Measurements from ENCODE around the gene GREB1. TPM values are rescaled to one million over a fixed set of nuclear protein-coding genes. Genes with fewer than 3 reads are reported as not detected.
A peak's percentile ranks its signal among the peaks of the same experiment; 100 is the strongest.

Gene GREB1, protein sequence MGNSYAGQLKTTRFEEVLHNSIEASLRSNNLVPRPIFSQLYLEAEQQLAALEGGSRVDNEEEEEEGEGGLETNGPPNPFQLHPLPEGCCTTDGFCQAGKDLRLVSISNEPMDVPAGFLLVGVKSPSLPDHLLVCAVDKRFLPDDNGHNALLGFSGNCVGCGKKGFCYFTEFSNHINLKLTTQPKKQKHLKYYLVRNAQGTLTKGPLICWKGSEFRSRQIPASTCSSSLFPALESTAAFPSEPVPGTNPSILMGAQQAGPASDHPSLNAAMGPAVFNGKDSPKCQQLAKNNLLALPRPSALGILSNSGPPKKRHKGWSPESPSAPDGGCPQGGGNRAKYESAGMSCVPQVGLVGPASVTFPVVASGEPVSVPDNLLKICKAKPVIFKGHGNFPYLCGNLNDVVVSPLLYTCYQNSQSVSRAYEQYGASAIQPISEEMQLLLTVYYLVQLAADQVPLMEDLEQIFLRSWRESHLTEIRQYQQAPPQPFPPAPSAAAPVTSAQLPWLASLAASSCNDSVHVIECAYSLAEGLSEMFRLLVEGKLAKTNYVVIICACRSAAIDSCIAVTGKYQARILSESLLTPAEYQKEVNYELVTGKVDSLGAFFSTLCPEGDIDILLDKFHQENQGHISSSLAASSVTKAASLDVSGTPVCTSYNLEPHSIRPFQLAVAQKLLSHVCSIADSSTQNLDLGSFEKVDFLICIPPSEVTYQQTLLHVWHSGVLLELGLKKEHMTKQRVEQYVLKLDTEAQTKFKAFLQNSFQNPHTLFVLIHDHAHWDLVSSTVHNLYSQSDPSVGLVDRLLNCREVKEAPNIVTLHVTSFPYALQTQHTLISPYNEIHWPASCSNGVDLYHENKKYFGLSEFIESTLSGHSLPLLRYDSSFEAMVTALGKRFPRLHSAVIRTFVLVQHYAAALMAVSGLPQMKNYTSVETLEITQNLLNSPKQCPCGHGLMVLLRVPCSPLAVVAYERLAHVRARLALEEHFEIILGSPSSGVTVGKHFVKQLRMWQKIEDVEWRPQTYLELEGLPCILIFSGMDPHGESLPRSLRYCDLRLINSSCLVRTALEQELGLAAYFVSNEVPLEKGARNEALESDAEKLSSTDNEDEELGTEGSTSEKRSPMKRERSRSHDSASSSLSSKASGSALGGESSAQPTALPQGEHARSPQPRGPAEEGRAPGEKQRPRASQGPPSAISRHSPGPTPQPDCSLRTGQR (N-terminal part only)
- polyA plus RNA-seq (2013, experiment 1 of 2), result 12.2 TPM
- polyA plus RNA-seq (2013, experiment 2 of 2), result 16.7 TPM

DNA sequence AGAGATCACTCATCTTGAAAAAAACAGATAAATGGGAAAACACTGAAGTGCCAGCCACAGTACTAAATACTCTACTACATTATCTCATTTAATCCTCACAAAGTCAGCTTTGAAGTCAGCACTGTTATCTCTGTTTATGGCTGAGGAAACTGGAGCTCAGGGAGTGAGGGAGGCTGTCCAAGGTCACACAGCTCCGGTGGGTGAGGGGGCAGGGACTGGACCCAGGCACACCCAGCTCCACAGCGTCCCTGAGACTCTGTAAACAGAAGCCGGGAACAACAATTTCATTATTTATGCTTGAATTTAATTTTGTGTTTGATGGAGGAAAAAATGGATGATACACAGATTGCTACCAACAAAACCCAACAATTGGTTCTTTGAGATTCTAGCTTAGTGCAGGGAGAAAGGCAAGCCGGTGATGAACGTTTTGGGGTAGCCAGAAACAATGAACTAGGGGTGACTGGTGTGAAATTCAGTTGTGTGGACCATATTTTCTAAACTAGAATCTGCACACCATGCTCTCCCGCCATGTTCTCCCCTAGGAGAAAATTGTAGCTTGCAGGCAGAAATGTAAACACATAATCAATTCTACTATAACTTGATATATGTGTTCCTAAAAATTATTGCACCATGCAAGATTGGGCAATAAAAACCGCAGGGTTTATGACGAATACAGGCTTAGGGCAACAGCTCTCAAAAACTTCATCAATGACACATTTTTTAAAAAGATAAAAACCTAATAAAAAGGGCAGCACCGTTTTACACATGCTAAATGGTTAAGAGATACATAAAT is at the start of gene GREB1:
Gene GREB1, plus strand, starts transcription at position 768 of the 793 bp plus-strand sequence. CDS start 22,570 bp downstream, outside the sequence.
- H3K9ac ChIP-seq (ENCODE audit: low read depth, low read length), result no peak within 1 kb of the TSS
- H3K36me3 ChIP-seq (ENCODE audit: insufficient read depth, low read length), result no peaks in the 10 kb centered on the region
- 94% methylated on average over 7 of the region's 9 CpGs for WGBS
- H3K27me3 ChIP-seq (ENCODE audit: insufficient read depth, low read length), result no peaks in the 10 kb centered on the region
- no peak within 1 kb of the TSS for H3K27ac ChIP-seq (ENCODE audit: low read depth, low read length)
- H3K4me1 ChIP-seq (ENCODE audit: insufficient read depth, low read length), result peaks cover 4% of the 10 kb centered on the region; the same call in 1 of the 2 replicates
- no peaks in the 10 kb centered on the region for H3K9me3 ChIP-seq (ENCODE audit: insufficient read depth, low read depth, low read length)
- no peak within 1 kb of the TSS for H3K4me3 ChIP-seq (ENCODE audit: low read length)

DNA sequence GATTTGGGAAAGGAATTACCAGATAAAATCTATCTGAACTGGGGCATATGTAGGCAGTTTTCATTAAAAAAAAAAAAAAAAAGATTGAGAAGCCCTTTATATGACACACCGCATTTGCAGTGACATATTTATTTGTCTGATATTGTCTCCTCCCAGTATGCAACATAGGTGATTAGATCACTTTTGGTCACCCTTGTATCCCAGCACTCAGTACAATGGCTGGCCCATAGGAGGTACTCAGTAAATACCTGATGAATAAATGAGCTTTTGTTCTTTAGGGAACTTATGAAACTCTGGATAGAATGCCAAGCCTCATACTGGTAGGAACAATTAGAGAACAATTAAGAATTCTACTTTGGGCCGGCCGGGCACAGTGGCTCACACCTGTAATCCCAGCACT is 45.0 kb upstream of the GREB1 start:
- Histone ChIP-seq H3K9ac (ENCODE audit: low read depth, low read length) (no peak overlapping the region), H3K27ac (ENCODE audit: low read depth, low read length) (no peak overlapping the region), H3K9me3 (ENCODE audit: insufficient read depth, low read depth, low read length) (peaks cover 5% of the 10 kb centered on the region; the same call in 1 of the 2 replicates), H3K36me3 (ENCODE audit: insufficient read depth, low read length) (no peaks in the 10 kb centered on the region), H3K4me1 (ENCODE audit: insufficient read depth, low read length) (peaks cover 17% of the 10 kb centered on the region; the same call in 1 of the 2 replicates), H3K27me3 (ENCODE audit: insufficient read depth, low read length) (no peaks in the 10 kb centered on the region), H3K4me3 (ENCODE audit: low read length) (no peak overlapping the region)
- 64% methylated on average over 3 of the region's 3 CpGs for WGBS

DNA sequence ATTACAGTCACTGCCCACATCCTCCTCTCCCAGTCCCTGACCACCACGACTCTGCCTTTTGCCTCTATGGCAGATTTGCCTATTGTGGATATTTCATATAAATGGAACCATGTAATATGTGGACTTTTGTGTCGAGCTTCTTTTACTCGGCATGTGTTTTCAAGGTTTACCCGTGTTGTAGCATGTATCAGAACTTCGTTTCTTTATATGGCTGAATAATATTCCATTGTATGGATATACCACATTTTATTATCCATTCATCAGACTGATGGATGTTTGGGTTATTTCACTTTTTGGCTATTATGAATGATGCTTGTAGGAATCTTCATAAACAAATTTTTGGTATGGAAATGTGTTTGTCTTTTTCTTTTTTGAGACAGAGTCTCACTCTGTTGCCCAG is 43.7 kb upstream of the GREB1 start:
- no peak overlapping the region for H3K4me3 ChIP-seq (ENCODE audit: low read length)
- H3K9me3 ChIP-seq (ENCODE audit: insufficient read depth, low read depth, low read length), result peaks cover 5% of the 10 kb centered on the region; the same call in 1 of the 2 replicates
- 98% methylated on average over 4 of the region's 5 CpGs for WGBS
- H3K36me3 ChIP-seq (ENCODE audit: insufficient read depth, low read length), result no peaks in the 10 kb centered on the region
- H3K9ac ChIP-seq (ENCODE audit: low read depth, low read length), result no peak overlapping the region
- no peak overlapping the region for H3K27ac ChIP-seq (ENCODE audit: low read depth, low read length)
- H3K4me1 ChIP-seq (ENCODE audit: insufficient read depth, low read length), result peaks cover 12% of the 10 kb centered on the region; the same call in 1 of the 2 replicates
- no peaks in the 10 kb centered on the region for H3K27me3 ChIP-seq (ENCODE audit: insufficient read depth, low read length)

DNA sequence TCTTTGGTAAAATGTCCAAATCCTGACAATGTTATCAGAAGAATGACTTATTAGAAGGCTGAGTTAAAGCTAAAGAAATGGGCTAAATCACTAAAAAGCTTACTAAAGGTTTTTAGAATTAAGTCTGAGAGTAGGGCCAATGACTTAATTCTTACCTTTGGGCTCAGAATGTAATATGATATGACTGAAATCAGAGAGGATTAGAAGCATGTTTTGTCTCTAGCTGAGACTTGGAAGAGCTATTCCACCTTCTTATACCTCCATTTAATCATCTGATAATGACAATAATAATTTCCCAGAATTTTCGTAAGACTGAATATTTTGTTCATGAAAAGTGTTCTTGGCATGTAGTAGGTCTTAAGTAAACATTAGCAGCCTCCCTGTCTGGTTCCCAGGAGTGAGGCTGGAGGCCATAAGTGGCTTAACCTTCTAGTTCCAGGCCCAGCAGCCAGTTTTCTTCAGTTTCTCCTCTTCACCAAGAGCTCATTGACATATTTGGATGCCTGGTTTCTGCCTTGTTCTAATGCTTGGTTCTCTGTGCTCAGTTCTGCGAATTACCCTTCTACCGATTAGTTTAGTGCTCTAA is 42.4 kb upstream of the GREB1 start:
- Histone ChIP-seq H3K4me1 (ENCODE audit: insufficient read depth, low read length) (peaks cover 19% of the 10 kb centered on the region), H3K9ac (ENCODE audit: low read depth, low read length) (no peak overlapping the region), H3K9me3 (ENCODE audit: insufficient read depth, low read depth, low read length) (peaks cover 5% of the 10 kb centered on the region; the same call in 1 of the 2 replicates), H3K27ac (ENCODE audit: low read depth, low read length) (no peak overlapping the region), H3K4me3 (ENCODE audit: low read length) (no peak overlapping the region), H3K36me3 (ENCODE audit: insufficient read depth, low read length) (no peaks in the 10 kb centered on the region), H3K27me3 (ENCODE audit: insufficient read depth, low read length) (no peaks in the 10 kb centered on the region)
- 63% methylated on average over 3 of the region's 3 CpGs for WGBS

DNA sequence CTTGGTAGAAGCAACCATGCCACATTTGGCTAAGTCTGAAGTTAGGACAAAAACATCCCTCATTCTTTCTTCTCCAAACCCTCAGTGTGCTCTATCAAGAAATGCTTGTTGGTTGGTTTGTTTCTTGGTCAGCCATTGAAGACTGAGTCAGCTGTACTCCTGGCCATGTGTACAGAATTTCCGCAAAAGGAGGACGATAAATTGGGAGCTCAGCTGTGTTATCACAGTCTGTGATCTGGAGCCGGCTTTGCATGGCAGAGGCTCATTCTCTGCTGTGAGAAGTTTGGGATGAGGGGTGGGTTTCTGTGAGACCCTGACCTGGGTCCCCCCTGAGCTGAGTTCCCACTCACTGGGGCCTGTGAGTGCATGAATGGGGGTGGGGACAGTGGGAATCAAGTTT is 41.6 kb upstream of the GREB1 start:
- Histone ChIP-seq H3K27me3 (ENCODE audit: insufficient read depth, low read length) (no peaks in the 10 kb centered on the region), H3K4me3 (ENCODE audit: low read length) (no peak overlapping the region), H3K27ac (ENCODE audit: low read depth, low read length) (no peak overlapping the region), H3K9ac (ENCODE audit: low read depth, low read length) (no peak overlapping the region), H3K36me3 (ENCODE audit: insufficient read depth, low read length) (no peaks in the 10 kb centered on the region), H3K9me3 (ENCODE audit: insufficient read depth, low read depth, low read length) (peaks cover 5% of the 10 kb centered on the region; the same call in 1 of the 2 replicates), H3K4me1 (ENCODE audit: insufficient read depth, low read length) (peaks cover 19% of the 10 kb centered on the region)
- WGBS, result 92% methylated on average over 3 of the region's 3 CpGs

DNA sequence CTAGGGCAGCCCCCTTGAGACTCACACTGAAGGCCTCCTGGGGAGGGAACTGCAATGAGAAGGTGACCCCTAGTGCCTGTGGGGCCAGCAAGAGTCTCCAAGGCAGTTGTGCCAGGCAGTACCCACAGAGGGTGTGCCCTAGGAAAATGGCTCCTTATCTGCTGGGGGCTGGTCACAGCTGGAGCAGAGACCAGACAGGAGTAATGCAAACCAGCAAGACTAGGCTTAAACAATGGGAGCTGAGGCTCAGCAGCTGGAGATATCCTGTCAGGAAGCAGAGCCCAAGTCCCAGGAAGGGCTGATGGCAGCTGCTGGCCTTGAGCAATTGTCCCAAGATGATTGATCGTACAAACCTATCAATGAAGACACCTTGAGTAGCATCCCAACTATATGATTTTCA is 41.1 kb upstream of the GREB1 start:
- Histone ChIP-seq H3K36me3 (ENCODE audit: insufficient read depth, low read length) (no peaks in the 10 kb centered on the region), H3K4me3 (ENCODE audit: low read length) (no peak overlapping the region), H3K9me3 (ENCODE audit: insufficient read depth, low read depth, low read length) (peaks cover 5% of the 10 kb centered on the region; the same call in 1 of the 2 replicates), H3K9ac (ENCODE audit: low read depth, low read length) (no peak overlapping the region), H3K27ac (ENCODE audit: low read depth, low read length) (no peak overlapping the region), H3K4me1 (ENCODE audit: insufficient read depth, low read length) (peaks cover 19% of the 10 kb centered on the region), H3K27me3 (ENCODE audit: insufficient read depth, low read length) (no peaks in the 10 kb centered on the region)
- 89% methylated on average over 1 of the region's 1 CpG for WGBS

DNA sequence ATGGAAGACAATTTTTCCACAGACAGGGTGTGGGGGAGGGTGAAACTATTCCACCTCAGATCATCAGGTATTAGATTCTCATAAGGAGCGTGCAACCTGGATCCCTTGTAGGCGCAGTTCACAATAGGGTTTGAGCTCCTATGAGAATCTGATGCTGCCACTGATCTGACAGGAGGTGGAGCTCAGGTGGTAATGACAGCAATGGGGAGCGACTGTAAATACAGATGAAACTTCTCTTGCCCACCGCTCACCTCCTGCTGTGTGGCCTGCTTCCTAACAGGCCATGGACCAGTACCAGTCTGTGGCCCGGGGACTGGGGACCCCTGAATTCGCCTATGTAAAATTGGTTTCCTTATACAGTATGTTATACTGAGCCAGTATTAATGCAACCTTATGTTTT is 40.6 kb upstream of the GREB1 start:
- Histone ChIP-seq H3K4me1 (ENCODE audit: insufficient read depth, low read length) (peaks cover 23% of the 10 kb centered on the region), H3K27me3 (ENCODE audit: insufficient read depth, low read length) (no peaks in the 10 kb centered on the region), H3K9me3 (ENCODE audit: insufficient read depth, low read depth, low read length) (peaks cover 5% of the 10 kb centered on the region; the same call in 1 of the 2 replicates), H3K4me3 (ENCODE audit: low read length) (no peak overlapping the region), H3K9ac (ENCODE audit: low read depth, low read length) (no peak overlapping the region), H3K36me3 (ENCODE audit: insufficient read depth, low read length) (no peaks in the 10 kb centered on the region), H3K27ac (ENCODE audit: low read depth, low read length) (no peak overlapping the region)
- 97% methylated on average over 6 of the region's 6 CpGs for WGBS

DNA sequence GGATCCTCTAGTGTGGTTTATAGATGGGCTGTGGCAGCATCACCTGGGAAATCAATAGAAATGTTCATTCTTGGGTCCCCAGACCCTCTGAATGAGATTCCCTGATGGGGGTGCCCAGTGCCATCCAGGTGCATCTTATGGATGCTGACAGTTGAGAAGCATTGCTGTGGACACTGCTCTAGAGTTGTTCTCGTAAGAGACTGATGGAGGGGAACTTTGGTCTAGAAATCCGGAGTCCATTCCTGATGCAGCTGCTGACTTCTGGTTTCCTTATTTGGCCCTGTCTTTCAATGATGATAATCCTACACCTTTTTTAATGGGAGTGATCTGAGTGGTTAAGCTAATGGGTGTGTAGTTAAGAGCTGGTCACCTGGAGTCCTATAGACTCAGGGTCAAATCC is 39.5 kb upstream of the GREB1 start:
- H3K9ac ChIP-seq (ENCODE audit: low read depth, low read length), result no peak overlapping the region
- no peaks in the 10 kb centered on the region for H3K27me3 ChIP-seq (ENCODE audit: insufficient read depth, low read length)
- WGBS, result 94% methylated on average over 2 of the region's 2 CpGs
- H3K4me3 ChIP-seq (ENCODE audit: low read length), result no peak overlapping the region
- no peaks in the 10 kb centered on the region for H3K36me3 ChIP-seq (ENCODE audit: insufficient read depth, low read length)
- H3K9me3 ChIP-seq (ENCODE audit: insufficient read depth, low read depth, low read length), result peaks cover 5% of the 10 kb centered on the region; the same call in 1 of the 2 replicates
- peaks cover 33% of the 10 kb centered on the region for H3K4me1 ChIP-seq (ENCODE audit: insufficient read depth, low read length)
- no peak overlapping the region for H3K27ac ChIP-seq (ENCODE audit: low read depth, low read length)

DNA sequence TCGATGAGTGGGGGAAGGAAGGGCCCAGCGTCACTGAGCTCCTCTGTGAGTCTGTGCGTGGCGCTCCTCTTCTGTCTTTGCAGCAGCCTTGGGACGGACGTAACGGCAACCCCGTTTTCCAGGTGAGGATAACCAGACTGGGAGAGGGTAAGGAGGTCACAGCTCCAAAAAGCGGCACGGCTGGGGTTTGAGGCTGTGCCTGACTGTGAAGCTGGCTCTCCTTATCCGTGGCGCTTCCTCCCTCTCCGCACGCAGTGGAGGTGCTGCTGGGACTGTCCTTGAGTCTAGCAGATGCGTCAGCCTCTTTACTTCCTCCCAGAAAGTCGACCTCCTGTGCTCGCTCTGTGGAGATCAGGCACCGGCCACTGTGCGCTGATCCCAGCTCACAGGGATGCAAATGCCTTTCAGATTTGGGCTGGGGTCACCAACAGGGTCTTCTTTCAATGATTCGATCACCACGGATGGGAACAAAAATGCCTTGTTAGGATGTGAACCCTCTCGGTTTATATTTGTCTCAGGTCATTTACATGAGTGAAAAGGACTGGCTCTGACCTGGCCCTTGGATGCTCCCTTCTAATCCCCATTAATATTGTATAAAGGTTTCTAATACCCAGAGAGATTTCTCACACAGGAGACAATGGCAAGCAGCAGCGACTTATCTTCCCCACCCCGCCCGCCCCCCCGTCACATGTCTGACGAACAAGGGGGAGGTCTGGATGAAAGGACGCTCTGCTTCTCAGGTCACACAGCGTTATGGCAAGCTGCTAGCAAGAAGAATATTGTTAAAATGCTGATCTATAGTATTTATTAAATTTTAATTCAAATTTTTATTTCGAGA is 37.8 kb upstream of the GREB1 start:
- Histone ChIP-seq H3K9ac (ENCODE audit: low read depth, low read length) (no peak overlapping the region), H3K4me3 (ENCODE audit: low read length) (peak overlapping the region; percentile 6; the same call in 1 of the 2 replicates), H3K27me3 (ENCODE audit: insufficient read depth, low read length) (no peaks in the 10 kb centered on the region), H3K9me3 (ENCODE audit: insufficient read depth, low read depth, low read length) (no peaks in the 10 kb centered on the region), H3K27ac (ENCODE audit: low read depth, low read length) (peak overlapping the region; percentile 63; the same call in 1 of the 2 replicates), H3K4me1 (ENCODE audit: insufficient read depth, low read length) (peaks cover 41% of the 10 kb centered on the region), H3K36me3 (ENCODE audit: insufficient read depth, low read length) (no peaks in the 10 kb centered on the region)
- WGBS, result 37% methylated on average over 29 of the region's 30 CpGs

Measured in HUES64 (cell line).